NCI-H345 treated with DMSO at 0.1 percent for 48 hours (cell line): ENCODE results near the gene UROS.

Experiments used
- DNase-seq: peaks from one replicate; lab custom pipeline; 2025; ENCODE audit not compliant: unreplicated experiment; lab: John Stamatoyannopoulos, UW

UROS gene

GRCh38 chr10:125822878-125823662, at the start of gene UROS, which contains the start of gene BCCIP:
Gene UROS (minus strand): TSS chr10:125823258. CDS start chr10:125816499, 6,759 bp downstream.
Gene BCCIP (plus strand): TSS chr10:125823546. CDS start chr10:125823558, 12 bp downstream.
- DNase-seq: peak; percentile 73

GRCh38 chr10:125871338-125871737, 48.3 kb upstream of the UROS start:
- no peak for DNase-seq

- DNase-seq: peak; percentile 2
Observed at GRCh38 chr10:125868372-125868975, 45.4 kb upstream of the UROS start.

GRCh38 chr10:125866421-125867029, 43.5 kb upstream of the UROS start:
- DNase-seq: no peak

- no peak for DNase-seq
Observed at GRCh38 chr10:125865120-125865519, 42.1 kb upstream of the UROS start.

GRCh38 chr10:125859128-125859817, 36.2 kb upstream of the UROS start:
- DNase-seq: peak; percentile 33

GRCh38 chr10:125857185-125857760, 34.2 kb upstream of the UROS start:
- DNase-seq: no peak

GRCh38 chr10:125852487-125852886, 29.4 kb upstream of the UROS start:
- no peak for DNase-seq

GRCh38 chr10:125850766-125851731, 28.0 kb upstream of the UROS start:
- DNase-seq: no peak

GRCh38 chr10:125849448-125849847, 26.4 kb upstream of the UROS start:
- DNase-seq: no peak

- no peak for DNase-seq
Observed at GRCh38 chr10:125848857-125849256, 25.8 kb upstream of the UROS start.

- no peak for DNase-seq
Observed at GRCh38 chr10:125848371-125848770, 25.3 kb upstream of the UROS start.

- DNase-seq: no peak
Observed at GRCh38 chr10:125846894-125847293, 23.8 kb upstream of the UROS start.

- no peak for DNase-seq
Observed at GRCh38 chr10:125845617-125846016, 22.6 kb upstream of the UROS start.

GRCh38 chr10:125844751-125845221, 21.7 kb upstream of the UROS start:
- DNase-seq: no peak

- no peak for DNase-seq
Observed at GRCh38 chr10:125843603-125844329, 20.7 kb upstream of the UROS start.

- no peak for DNase-seq
Observed at GRCh38 chr10:125840955-125841354, 17.9 kb upstream of the UROS start.

GRCh38 chr10:125840406-125840805, 17.3 kb upstream of the UROS start:
- DNase-seq: no peak
